Esophagus muscularis mucosa (tissue), 2 donors: Measurements from ENCODE around the gene LRRC27.

Experiments
- POLR2A ChIP-seq: fragments of 450-650 bp; IDR thresholded peaks from one replicate; pipeline ENCODE4 v1.6.1; 2017; ENCODE audit warnings: antibody characterized with exemption, moderate library complexity, mild to moderate bottlenecking, low read depth
- POLR2AphosphoS5 ChIP-seq, 2 donors: sonication (generic); formaldehyde crosslinking; IDR thresholded peaks; one replicate each; pipeline ENCODE4 v1.6.1; 2017; ENCODE audit warnings: antibody characterized with exemption in 2 of 2

GRCh38 chr10:132415255-132415654 lies 83.3 kb downstream of the LRRC27 start:
- TF ChIP-seq POLR2A (no peak), POLR2AphosphoS5 (IDR thresholded peaks at IDR 0.05) (no peak)
